ENCODE data around the gene TBC1D22A. TPM values are rescaled to one million over a fixed set of nuclear protein-coding genes. Genes with fewer than 3 reads are reported as not detected.

TBC1D22A gene
- total RNA-seq, 3 donors from 2014 or later = 19.0 to 23.6 (median 23.6) TPM

DNA sequence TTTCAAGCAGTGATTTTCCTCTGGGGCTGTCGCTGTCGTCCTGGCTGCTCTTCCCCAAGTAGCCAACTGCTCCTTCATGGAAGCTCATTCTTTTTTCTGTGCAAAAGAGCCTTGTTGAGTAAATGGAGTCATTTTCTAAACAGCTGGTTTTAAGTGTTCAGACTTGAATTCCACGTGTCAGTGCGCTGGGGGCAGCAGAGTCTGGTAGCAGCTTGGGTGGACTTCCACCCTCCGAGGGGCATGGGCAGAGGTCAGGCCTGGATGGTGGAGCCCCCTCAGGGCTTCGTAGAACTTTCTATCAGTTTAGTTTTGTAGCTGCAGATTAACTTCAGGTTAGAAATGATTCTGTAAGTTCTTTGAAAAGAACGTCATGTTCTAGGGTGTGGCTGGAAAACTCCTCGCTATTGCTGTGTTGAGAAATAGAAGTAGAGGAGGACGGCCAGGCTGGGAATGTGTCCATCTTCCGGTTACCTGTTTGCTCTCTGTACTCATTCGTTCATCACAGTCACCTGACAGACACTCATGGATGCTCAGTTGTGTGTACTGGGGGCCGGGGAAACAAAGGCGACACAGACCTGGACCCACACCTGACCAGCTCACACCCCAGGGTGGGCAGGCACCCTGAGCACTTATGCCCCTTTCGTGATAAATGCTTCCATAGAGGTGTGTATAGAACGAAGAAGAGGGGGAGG, 270.7 kb downstream of the TBC1D22A start:
- no peaks in the 10 kb centered on the region for H3K36me3 ChIP-seq
- no peaks in the 10 kb centered on the region for H3K4me1 ChIP-seq
- intact Hi-C loops (cut with DNase I; ENCODE audit: low total_unique reads) = no loop called here
- H3K9me3 ChIP-seq = no peaks in the 10 kb centered on the region
- DNase-seq (ENCODE audit: low spot score in 2 of 2) = no peak
- TF ChIP-seq, protein P1, sequence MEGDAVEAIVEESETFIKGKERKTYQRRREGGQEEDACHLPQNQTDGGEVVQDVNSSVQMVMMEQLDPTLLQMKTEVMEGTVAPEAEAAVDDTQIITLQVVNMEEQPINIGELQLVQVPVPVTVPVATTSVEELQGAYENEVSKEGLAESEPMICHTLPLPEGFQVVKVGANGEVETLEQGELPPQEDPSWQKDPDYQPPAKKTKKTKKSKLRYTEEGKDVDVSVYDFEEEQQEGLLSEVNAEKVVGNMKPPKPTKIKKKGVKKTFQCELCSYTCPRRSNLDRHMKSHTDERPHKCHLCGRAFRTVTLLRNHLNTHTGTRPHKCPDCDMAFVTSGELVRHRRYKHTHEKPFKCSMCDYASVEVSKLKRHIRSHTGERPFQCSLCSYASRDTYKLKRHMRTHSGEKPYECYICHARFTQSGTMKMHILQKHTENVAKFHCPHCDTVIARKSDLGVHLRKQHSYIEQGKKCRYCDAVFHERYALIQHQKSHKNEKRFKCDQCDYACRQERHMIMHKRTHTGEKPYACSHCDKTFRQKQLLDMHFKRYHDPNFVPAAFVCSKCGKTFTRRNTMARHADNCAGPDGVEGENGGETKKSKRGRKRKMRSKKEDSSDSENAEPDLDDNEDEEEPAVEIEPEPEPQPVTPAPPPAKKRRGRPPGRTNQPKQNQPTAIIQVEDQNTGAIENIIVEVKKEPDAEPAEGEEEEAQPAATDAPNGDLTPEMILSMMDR (IDR thresholded peaks at IDR 0.05) = no peak
- TF ChIP-seq POLR2A (IDR thresholded peaks at IDR 0.05) = no peak
- no peak for TF ChIP-seq POLR2AphosphoS5 (IDR thresholded peaks at IDR 0.05)
- H3K27ac ChIP-seq = no peak overlapping the region
- H3K27me3 ChIP-seq = no peaks in the 10 kb centered on the region
- no peak overlapping the region for H3K4me3 ChIP-seq

- Histone ChIP-seq H3K27ac (no peak overlapping the region), H3K36me3 (no peaks in the 10 kb centered on the region), H3K4me3 (no peak overlapping the region), H3K27me3 (no peaks in the 10 kb centered on the region), H3K9me3 (no peaks in the 10 kb centered on the region), H3K4me1 (no peaks in the 10 kb centered on the region)
- DNase-seq (ENCODE audit: low spot score in 2 of 2) = no peak
- TF ChIP-seq, protein P1 (IDR thresholded peaks at IDR 0.05) = no peak
- intact Hi-C loops (cut with DNase I; ENCODE audit: low total_unique reads) = no loop called here
These were observed 271.2 kb downstream of the TBC1D22A start for GRCh38 chr22:47033648-47034000.

- Histone ChIP-seq H3K27ac (no peak overlapping the region), H3K4me3 (no peak overlapping the region), H3K9me3 (no peaks in the 10 kb centered on the region), H3K27me3 (no peaks in the 10 kb centered on the region), H3K36me3 (no peaks in the 10 kb centered on the region), H3K4me1 (no peaks in the 10 kb centered on the region)
- TF ChIP-seq, protein P1 (IDR thresholded peaks at IDR 0.05) = no peak
- TF ChIP-seq POLR2A (IDR thresholded peaks at IDR 0.05) (no peak), POLR2AphosphoS5 (IDR thresholded peaks at IDR 0.05) (no peak)
- DNase-seq (ENCODE audit: low spot score in 2 of 2) = no peak
- intact Hi-C loops (cut with DNase I; ENCODE audit: low total_unique reads) = no loop called here
These were observed 271.8 kb downstream of the TBC1D22A start for GRCh38 chr22:47034076-47034808.

DNA sequence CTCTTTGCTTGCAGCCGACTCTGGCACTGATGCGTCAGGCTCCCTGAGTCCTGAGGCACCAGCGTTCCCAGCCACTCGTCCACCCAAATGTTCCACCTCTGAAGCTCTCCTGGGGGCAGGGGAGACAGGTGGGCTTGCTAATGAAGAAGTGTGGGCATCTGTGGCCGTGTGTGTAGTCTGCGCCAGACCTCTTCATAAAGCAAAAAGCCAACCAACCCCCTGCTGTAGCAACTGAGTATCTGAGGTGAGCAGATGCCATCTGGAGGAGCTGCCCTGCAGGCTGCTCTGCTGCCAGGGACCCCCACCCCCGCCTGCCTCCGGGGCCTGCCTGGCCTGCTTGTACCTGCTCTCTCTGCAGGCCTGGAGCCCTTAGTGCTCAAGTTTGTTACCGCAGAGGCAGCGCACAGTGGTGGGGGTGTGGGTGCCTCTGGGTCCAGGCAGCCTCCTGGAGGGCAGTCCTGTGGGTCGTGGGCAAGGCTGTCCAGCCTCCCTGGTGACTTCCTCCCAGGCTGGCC, 272.5 kb downstream of the TBC1D22A start:
- no peaks in the 10 kb centered on the region for H3K36me3 ChIP-seq
- DNase-seq (ENCODE audit: low spot score in 2 of 2) = no peak
- H3K27ac ChIP-seq = no peak overlapping the region
- H3K4me3 ChIP-seq = no peak overlapping the region
- H3K9me3 ChIP-seq = no peaks in the 10 kb centered on the region
- no peaks in the 10 kb centered on the region for H3K27me3 ChIP-seq
- intact Hi-C loops (cut with DNase I; ENCODE audit: low total_unique reads) = no loop called here
- TF ChIP-seq POLR2A (IDR thresholded peaks at IDR 0.05) = no peak
- TF ChIP-seq, protein P1 (IDR thresholded peaks at IDR 0.05) = no peak
- no peak for TF ChIP-seq POLR2AphosphoS5 (IDR thresholded peaks at IDR 0.05)
- no peaks in the 10 kb centered on the region for H3K4me1 ChIP-seq

- Histone ChIP-seq H3K36me3 (no peaks in the 10 kb centered on the region), H3K27me3 (no peaks in the 10 kb centered on the region), H3K4me1 (no peaks in the 10 kb centered on the region), H3K27ac (no peak overlapping the region), H3K4me3 (no peak overlapping the region), H3K9me3 (no peaks in the 10 kb centered on the region)
- intact Hi-C loops (cut with DNase I; ENCODE audit: low total_unique reads) = no loop called here
- no peak for DNase-seq (ENCODE audit: low spot score in 2 of 2)
- TF ChIP-seq POLR2AphosphoS5 (IDR thresholded peaks at IDR 0.05) = no peak
- TF ChIP-seq, protein P1 (IDR thresholded peaks at IDR 0.05) = no peak
- TF ChIP-seq POLR2A (IDR thresholded peaks at IDR 0.05) = no peak
These were observed 273.0 kb downstream of the TBC1D22A start for GRCh38 chr22:47035425-47035881.
